ENCODE results near the gene RPUSD4.

The RPUSD4 gene

GRCh38 chr11:126154691-126155090 lies 56.8 kb downstream of the RPUSD4 start:
- FAIRE-seq, result no peak

GRCh38 chr11:126153972-126154371 lies 57.5 kb downstream of the RPUSD4 start:
- no peak for FAIRE-seq

GRCh38 chr11:126153006-126153405 lies 58.4 kb downstream of the RPUSD4 start:
- FAIRE-seq, result no peak

GRCh38 chr11:126152586-126152985 lies 58.9 kb downstream of the RPUSD4 start:
- no peak for FAIRE-seq

- FAIRE-seq, result no peak
Observed at GRCh38 chr11:126152152-126152551, 59.3 kb downstream of the RPUSD4 start.
